CD8-positive, alpha-beta memory T cell (primary cell): Measurements from ENCODE around the gene RBM45. TPM values are rescaled to one million over a fixed set of nuclear protein-coding genes. Genes with fewer than 3 reads are reported as not detected.
"Not testable (repeated sequence)": the region's sequence is repeated elsewhere in the genome, so short reads cannot be mapped to it uniquely, and the experiment has no call there.

Experiments
- CTCF ChIA-PET: fragments of 350-600 bp; sonication (Branson Sonifier 250); formaldehyde crosslinking; loops from one replicate; lab custom pipeline; 2021; ENCODE audit warnings: antibody characterized with exemption; lab: Charles Lee
- POLR2A ChIA-PET: fragments of 350-600 bp; sonication (Branson Sonifier 250); formaldehyde crosslinking; loops from one replicate; lab custom pipeline; 2021; ENCODE audit warnings: antibody characterized with exemption; lab: Charles Lee
- DNase-seq, 5 donors: peaks; one replicate each; pipeline versions ENCODE4 v3.0.0 to v3.0.0-alpha.2; 2020 to 2022; ENCODE audit warnings: mixed read lengths in 1 of 5
- H3K27ac ChIP-seq: one replicate; pipeline ENCODE4 v1.7.0; 2013; ENCODE audit warnings: low read depth, mild to moderate bottlenecking, low read length, moderate library complexity
- H3K27me3 ChIP-seq: 2 replicates; pipeline ENCODE4 v1.7.0; 2013; ENCODE audit warnings: low read length, mild to moderate bottlenecking; ENCODE audit not compliant: insufficient read depth, poor library complexity, severe bottlenecking
- H3K36me3 ChIP-seq: 2 replicates; pipeline ENCODE4 v1.7.0; 2013; ENCODE audit warnings: mild to moderate bottlenecking, low read length, moderate library complexity; ENCODE audit not compliant: insufficient read depth
- H3K4me1 ChIP-seq: 2 replicates; pipeline ENCODE4 v1.7.0; 2013; ENCODE audit warnings: mild to moderate bottlenecking, low read length, moderate library complexity; ENCODE audit not compliant: insufficient read depth
- H3K4me3 ChIP-seq: 2 replicates; pipeline ENCODE4 v1.7.0; 2013; ENCODE audit warnings: mild to moderate bottlenecking, low read length
- H3K9me3 ChIP-seq: 2 replicates; pipeline ENCODE4 v1.7.0; 2013; ENCODE audit warnings: mild to moderate bottlenecking, low read length
- H3K27ac Mint-ChIP-seq, 8 donors: one replicate each; pipeline ENCODE4 v1.8.0; 2020 to 2021; ENCODE audit warnings: mixed read lengths in 8 of 8, mild to moderate bottlenecking in 6 of 8, inconsistent platforms in 3 of 8, moderate library complexity in 3 of 8
- H3K27me3 Mint-ChIP-seq, 2 donors: one replicate each; pipeline ENCODE4 v1.8.0; 2020 to 2021; ENCODE audit warnings: mixed read lengths in 2 of 2, mild to moderate bottlenecking in 1 of 2, moderate library complexity in 1 of 2
- H3K36me3 Mint-ChIP-seq, 3 donors: one replicate each; pipeline ENCODE4 v1.8.0; 2020 to 2021; ENCODE audit warnings: mixed read lengths in 3 of 3, inconsistent platforms in 1 of 3, mild to moderate bottlenecking in 1 of 3
- H3K4me1 Mint-ChIP-seq, 3 donors: one replicate each; pipeline ENCODE4 v1.8.0; 2020 to 2021; ENCODE audit warnings: mixed read lengths in 3 of 3, inconsistent platforms in 1 of 3, mild to moderate bottlenecking in 1 of 3
- H3K4me3 Mint-ChIP-seq, 7 donors: one replicate each; pipeline ENCODE4 v1.8.0; 2020 to 2021; ENCODE audit warnings: mixed read lengths in 7 of 7, mild to moderate bottlenecking in 6 of 7, moderate library complexity in 4 of 7, inconsistent platforms in 2 of 7
- H3K9me3 Mint-ChIP-seq, 5 donors: one replicate each; pipeline ENCODE4 v1.8.0; 2020 to 2022; ENCODE audit warnings: mixed read lengths in 5 of 5, mild to moderate bottlenecking in 3 of 5, moderate library complexity in 2 of 5, inconsistent platforms in 1 of 5
- polyA plus RNA-seq: library from polyadenylated mRNA; unstranded; fragments of 300-500 nt; fragmentation: Illumina TruSeq; gene quantifications from one replicate; pipeline ENCODE4 v1.2.3, GENCODE V29; 2021
- total RNA-seq, 2 experiments: library from RNA; stranded (reverse); gene quantifications; one replicate each; pipeline ENCODE4 v1.2.3, GENCODE V29; 2021

RBM45 gene
- total and polyA plus RNA-seq, 3 experiments from 2014 or later, result 7.9 to 12.7 (median 11.9) TPM

DNA sequence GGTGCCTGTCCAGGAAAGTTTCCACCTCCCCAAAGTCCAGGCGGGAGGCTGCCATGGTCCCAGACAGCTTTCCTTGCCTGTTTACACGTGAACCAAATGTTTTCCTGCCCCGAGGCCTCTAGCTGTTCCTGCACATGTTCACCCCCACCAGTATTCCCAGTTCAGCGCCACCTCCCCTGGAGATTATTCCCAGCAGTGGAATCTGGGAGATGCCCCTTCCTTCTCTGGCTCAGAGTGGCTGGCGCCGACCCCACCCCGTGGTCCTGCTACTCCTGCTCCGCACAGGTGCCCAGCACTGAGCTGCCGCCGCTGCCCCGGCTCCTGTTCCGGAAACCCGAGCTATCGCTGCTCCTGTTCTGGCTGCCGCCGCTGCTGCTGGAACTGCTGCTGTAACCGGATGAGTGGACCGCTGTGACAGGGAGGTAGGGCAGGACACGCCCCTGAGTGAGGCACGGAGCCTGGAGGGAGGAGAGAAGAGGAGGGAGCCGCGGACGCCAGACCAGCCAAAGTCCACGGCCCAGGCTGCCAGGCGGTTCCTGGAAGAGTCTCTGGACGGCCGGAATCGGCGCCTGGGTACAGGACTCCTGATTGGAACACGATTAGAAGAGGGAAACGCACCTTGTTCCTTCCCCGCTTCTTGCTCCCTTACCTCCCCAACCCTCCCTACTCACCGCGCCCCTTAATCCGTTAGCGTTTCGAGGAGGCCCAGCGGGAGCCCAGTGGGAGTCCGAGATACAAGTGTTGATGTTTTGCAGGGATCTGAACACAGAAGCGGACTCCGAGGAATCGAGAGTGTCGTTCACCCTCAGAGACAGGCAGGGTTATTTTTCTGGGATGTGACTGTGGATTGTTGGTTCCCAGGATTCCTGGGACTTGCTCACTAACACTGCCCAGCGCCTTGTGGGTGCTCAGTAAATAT lies 39.6 kb upstream of the RBM45 start, which contains the start of gene PDE11A:
TSS of gene PDE11A (minus strand) at position 395 of the 919 bp plus-strand sequence. CDS start at position 55, 340 bp downstream.
- peaks cover 33 to 69% of the 10 kb centered on the region in 2 donors for H3K27me3 Mint-ChIP-seq
- no peaks in the 10 kb centered on the region for H3K36me3 ChIP-seq
- ChIA-PET POLR2A (no interaction called here), CTCF (no interaction called here)
- H3K4me1 ChIP-seq, result no peaks in the 10 kb centered on the region
- no peaks in the 10 kb centered on the region for H3K36me3 Mint-ChIP-seq
- H3K27ac ChIP-seq, result no peak within 1 kb of the TSS
- peaks cover 0 to 1% (median 0%) of the 10 kb centered on the region in 5 donors for H3K9me3 Mint-ChIP-seq
- H3K4me3 Mint-ChIP-seq, result peak within 1 kb of the TSS in 2 of 7 donors; percentile 18 to 40
- H3K27me3 ChIP-seq, result peaks cover 9% of the 10 kb centered on the region
- H3K27ac Mint-ChIP-seq, result no peak within 1 kb of the TSS
- no peaks in the 10 kb centered on the region for H3K9me3 ChIP-seq
- peaks cover 0 to 12% (median 11%) of the 10 kb centered on the region in 3 donors for H3K4me1 Mint-ChIP-seq
- peak in 1 of 5 donors; percentile 1 for DNase-seq
- H3K4me3 ChIP-seq, result peak within 1 kb of the TSS; percentile 39

DNA sequence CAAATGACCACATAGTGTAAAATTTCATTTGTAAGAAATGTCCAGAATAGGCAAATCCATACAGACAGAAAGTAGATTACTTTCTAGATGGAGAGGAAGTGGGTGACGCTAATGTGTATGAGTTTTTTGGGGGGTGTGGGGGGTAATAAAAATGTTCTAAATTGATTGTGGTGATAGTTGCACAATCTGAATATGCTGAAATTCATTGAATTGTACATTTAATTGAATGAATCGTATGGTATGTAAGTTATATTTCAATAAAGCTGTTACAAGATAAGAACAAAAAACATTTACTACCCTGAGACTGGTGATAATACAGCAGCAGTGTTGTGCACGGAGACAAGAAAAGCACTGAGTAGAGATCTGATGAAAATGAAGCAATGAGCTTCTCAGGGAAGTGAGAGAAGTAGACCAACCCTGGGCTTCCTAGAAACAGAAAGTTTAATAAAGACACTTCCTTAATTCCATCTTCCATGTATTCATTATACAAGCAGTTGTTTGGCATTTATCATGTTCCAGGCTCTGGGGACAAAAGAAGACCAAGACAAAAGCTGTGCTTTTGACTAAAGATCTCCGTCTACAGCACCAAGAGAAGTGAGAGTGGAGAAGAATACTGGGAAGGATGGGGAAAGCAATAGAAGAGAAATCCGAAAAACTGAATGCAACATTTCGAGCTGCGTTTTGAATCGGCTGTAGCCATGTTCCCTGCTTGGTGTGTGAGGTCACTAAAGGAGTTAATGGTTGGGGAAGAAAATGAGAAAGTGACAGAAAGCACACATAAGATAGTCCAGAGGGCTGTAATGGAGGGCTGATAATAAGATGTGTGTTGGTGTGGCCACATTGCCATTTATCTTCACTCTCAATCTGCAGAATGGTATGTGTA lies 37.9 kb upstream of the RBM45 start:
- CTCF ChIA-PET, result no interaction called here
- Histone ChIP-seq H3K4me1 (no peaks in the 10 kb centered on the region), H3K9me3 (no peaks in the 10 kb centered on the region), H3K4me3 (no peak overlapping the region), H3K27me3 (peaks cover 9% of the 10 kb centered on the region), H3K27ac (peak overlapping the region; percentile 19), H3K36me3 (no peaks in the 10 kb centered on the region)
- H3K9me3 Mint-ChIP-seq, result peaks cover 0 to 1% (median 0%) of the 10 kb centered on the region in 5 donors
- no peak overlapping the region for H3K4me3 Mint-ChIP-seq
- H3K27me3 Mint-ChIP-seq, result peaks cover 34 to 64% of the 10 kb centered on the region in 2 donors
- no peaks in the 10 kb centered on the region for H3K36me3 Mint-ChIP-seq
- POLR2A ChIA-PET, result no interaction called here
- no peak overlapping the region for H3K27ac Mint-ChIP-seq
- H3K4me1 Mint-ChIP-seq, result peaks cover 0 to 12% (median 11%) of the 10 kb centered on the region in 3 donors
- no peak for DNase-seq

DNA sequence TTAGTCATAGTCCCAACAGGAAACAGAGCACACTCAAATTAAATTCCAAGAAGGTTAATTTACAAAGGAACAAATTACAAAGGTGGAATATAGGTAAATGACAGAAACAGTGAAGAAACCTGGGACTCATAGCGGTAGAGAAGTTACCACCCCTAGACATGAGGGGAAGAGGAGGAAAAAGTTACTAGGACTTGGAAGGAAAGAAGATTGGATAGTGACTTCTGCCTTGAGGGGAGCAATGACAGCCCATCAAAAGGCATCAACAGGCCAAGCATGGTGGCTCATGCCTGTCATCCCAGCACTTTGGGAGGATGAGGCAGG lies 37.3 kb upstream of the RBM45 start:
- Mint-ChIP-seq H3K27me3 (peaks cover 34 to 67% of the 10 kb centered on the region in 2 donors), H3K4me3 (no peak overlapping the region), H3K4me1 (peaks cover 0 to 12% (median 11%) of the 10 kb centered on the region in 3 donors), H3K27ac (no peak overlapping the region), H3K36me3 (no peaks in the 10 kb centered on the region), H3K9me3 (peaks cover 0 to 2% (median 0%) of the 10 kb centered on the region in 5 donors)
- peaks cover 9% of the 10 kb centered on the region for H3K27me3 ChIP-seq
- no peaks in the 10 kb centered on the region for H3K4me1 ChIP-seq
- no peak overlapping the region for H3K4me3 ChIP-seq
- ChIA-PET POLR2A (no interaction called here), CTCF (no interaction called here)
- H3K36me3 ChIP-seq, result no peaks in the 10 kb centered on the region
- H3K9me3 ChIP-seq, result no peaks in the 10 kb centered on the region
- no peak for DNase-seq
- H3K27ac ChIP-seq, result no peak overlapping the region

DNA sequence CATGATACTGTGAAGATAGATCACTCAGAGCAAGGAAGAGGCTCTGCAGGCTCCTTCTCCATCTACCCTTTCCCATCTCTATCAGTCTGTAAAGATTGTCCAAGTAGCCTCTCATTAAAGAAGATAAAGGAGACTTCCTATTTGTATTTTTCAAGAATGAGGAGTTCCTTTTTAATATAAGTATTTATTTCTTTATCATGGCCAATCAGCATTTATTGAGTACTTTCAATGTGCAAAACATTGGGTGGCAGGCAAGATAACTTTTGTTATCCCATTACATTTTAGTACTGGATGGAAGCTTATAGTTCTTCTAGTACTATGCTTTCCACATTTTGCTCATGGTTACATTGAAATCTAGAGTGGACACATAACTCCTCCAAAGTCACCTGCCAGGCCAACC lies 36.1 kb upstream of the RBM45 start:
- ChIA-PET CTCF (no interaction called here), POLR2A (no interaction called here)
- Histone ChIP-seq H3K4me1 (no peaks in the 10 kb centered on the region), H3K9me3 (no peaks in the 10 kb centered on the region), H3K27me3 (peaks cover 9% of the 10 kb centered on the region), H3K27ac (no peak overlapping the region), H3K36me3 (no peaks in the 10 kb centered on the region), H3K4me3 (no peak overlapping the region)
- no peaks in the 10 kb centered on the region for H3K36me3 Mint-ChIP-seq
- H3K4me3 Mint-ChIP-seq, result no peak overlapping the region
- H3K9me3 Mint-ChIP-seq, result peaks cover 0 to 3% (median 0%) of the 10 kb centered on the region in 5 donors
- peaks cover 0 to 12% (median 11%) of the 10 kb centered on the region in 3 donors for H3K4me1 Mint-ChIP-seq
- no peak overlapping the region for H3K27ac Mint-ChIP-seq
- peaks cover 35 to 64% of the 10 kb centered on the region in 2 donors for H3K27me3 Mint-ChIP-seq
- no peak for DNase-seq

DNA sequence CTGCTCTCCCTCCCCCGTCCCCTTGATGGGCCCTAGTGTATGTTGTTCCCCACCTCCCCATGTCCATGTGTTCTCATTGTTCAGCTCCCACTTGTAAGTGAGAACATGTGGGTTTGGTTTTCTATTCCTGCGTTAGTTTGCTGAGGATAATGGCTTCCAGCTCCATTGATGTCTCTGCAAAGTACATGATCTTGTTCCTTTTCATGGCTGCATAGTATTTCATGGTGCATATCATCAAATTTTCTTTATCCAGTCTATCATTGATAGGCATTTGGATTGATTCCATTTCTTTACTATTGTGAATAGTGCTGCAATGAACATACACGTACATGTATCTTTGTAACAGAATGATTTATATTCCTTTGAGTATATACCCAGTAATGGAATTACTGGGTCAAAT lies 33.0 kb upstream of the RBM45 start:
- DNase-seq, H3K36me3 Mint-ChIP-seq, H3K4me3 ChIP-seq, H3K27me3 ChIP-seq, H3K9me3 Mint-ChIP-seq, H3K4me1 Mint-ChIP-seq, H3K27ac Mint-ChIP-seq, H3K36me3 ChIP-seq, POLR2A ChIA-PET, H3K4me3 Mint-ChIP-seq, H3K9me3 ChIP-seq, H3K4me1 ChIP-seq, H3K27ac ChIP-seq, CTCF ChIA-PET: not testable (repeated sequence)
- peaks cover 17 to 47% of the 10 kb centered on the region in 2 donors for H3K27me3 Mint-ChIP-seq

GRCh38 chr2:178082408-178083045 lies 29.7 kb upstream of the RBM45 start:
- no peaks in the 10 kb centered on the region for H3K36me3 Mint-ChIP-seq
- H3K27ac Mint-ChIP-seq, result no peak overlapping the region
- H3K4me1 Mint-ChIP-seq, result no peaks in the 10 kb centered on the region
- no peak overlapping the region for H3K27ac ChIP-seq
- peaks cover 7 to 52% of the 10 kb centered on the region in 2 donors for H3K27me3 Mint-ChIP-seq
- H3K9me3 ChIP-seq, result no peaks in the 10 kb centered on the region
- H3K9me3 Mint-ChIP-seq, result peaks cover 0 to 3% (median 0%) of the 10 kb centered on the region in 5 donors
- POLR2A ChIA-PET, result no interaction called here
- H3K36me3 ChIP-seq, result no peaks in the 10 kb centered on the region
- H3K4me3 Mint-ChIP-seq, result no peak overlapping the region
- H3K4me3 ChIP-seq, result no peak overlapping the region
- H3K27me3 ChIP-seq, result no peaks in the 10 kb centered on the region
- no peak for DNase-seq
- no peaks in the 10 kb centered on the region for H3K4me1 ChIP-seq
- CTCF ChIA-PET, result no interaction called here

- Mint-ChIP-seq H3K27ac (no peak overlapping the region), H3K4me1 (no peaks in the 10 kb centered on the region), H3K36me3 (no peaks in the 10 kb centered on the region), H3K27me3 (peaks cover 6 to 48% of the 10 kb centered on the region in 2 donors), H3K4me3 (no peak overlapping the region), H3K9me3 (peaks cover 0 to 3% (median 0%) of the 10 kb centered on the region in 5 donors)
- DNase-seq, result no peak
- Histone ChIP-seq H3K4me1 (no peaks in the 10 kb centered on the region), H3K9me3 (no peaks in the 10 kb centered on the region), H3K36me3 (no peaks in the 10 kb centered on the region), H3K4me3 (no peak overlapping the region), H3K27me3 (no peaks in the 10 kb centered on the region), H3K27ac (no peak overlapping the region)
- ChIA-PET CTCF (no interaction called here), POLR2A (no interaction called here)
Measured at GRCh38 chr2:178084273-178084672, 28.0 kb upstream of the RBM45 start.
